Measurements from ENCODE around the gene RASSF8.

Gene RASSF8

DNA sequence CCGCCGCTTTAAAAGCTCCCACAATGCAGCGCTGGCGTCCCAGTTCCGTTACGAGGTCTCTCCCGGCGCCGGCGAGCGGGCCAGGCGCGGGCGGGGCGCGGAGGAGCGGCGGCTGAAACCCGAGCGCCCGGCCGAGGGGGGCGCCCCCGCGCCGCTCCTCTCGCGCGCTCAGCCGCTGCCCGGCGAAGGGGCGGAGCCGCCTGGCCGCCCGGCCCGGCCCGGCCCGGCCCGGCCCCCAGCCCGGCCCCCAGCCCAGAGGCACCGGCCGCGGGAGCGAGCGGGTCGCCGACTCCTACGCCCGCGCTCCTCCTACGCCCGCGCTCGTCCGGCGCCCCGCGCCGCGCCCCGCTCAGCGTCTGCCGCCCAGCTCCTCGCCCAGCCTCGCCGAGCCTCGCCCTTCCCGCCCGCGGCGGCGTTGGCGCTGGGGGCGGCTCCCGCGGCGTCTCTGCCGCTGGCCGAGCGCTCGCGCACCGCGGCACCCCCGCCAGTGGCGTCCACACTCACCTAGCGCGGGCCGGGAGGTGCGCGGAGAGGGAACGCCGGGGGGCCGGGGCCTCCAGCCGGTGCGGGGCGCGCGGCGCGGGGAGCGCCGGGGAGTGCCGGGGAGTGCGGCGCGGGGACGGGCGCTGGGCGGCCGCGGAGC is at the start of gene RASSF8:
Gene RASSF8, plus strand, starts transcription at position 255 of the 643 bp plus-strand sequence. CDS start 96,662 bp downstream, outside the sequence.
- FAIRE-seq: no peak

DNA sequence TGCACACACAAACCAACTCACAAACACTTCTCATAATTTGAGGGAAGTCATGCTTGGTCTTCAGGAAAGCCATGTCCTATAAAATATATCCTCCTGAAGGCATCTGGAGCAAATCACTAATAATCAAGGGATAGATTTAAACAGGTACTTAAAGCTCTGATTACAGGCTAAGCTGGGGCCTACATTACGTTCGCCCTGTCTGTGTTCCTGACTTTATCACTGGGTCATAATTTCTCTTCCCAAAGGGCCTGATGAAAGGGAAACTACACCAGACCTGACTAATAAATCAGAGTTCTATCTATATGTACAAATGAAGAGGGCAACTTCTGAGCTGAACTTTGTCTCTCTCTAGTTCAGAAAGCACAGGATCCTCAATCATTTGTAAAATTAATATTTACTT is 43.9 kb upstream of the RASSF8 start:
- no peak for FAIRE-seq

- FAIRE-seq: no peak
Measured at GRCh38 chr12:25924491-25925001, 33.9 kb upstream of the RASSF8 start.

DNA sequence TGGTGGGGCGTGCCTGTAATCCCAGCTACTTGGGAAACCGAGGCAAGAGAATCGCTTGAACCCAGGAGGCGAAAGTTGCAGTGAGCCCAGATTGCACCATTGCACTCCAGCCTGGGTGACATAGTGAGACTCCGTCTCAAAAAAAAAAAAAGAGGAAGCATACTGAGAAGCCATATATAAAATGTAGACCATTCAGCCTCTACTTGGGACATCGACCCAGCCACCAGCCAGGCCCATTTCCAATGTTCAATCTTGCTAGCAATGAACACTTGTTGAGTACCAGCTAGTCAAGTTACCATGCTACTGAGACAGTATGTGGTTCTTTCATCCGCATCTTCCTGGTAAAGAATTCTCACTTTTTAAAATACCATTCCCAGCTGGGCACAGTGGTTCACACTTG is 33.4 kb upstream of the RASSF8 start:
- no peak for FAIRE-seq

DNA sequence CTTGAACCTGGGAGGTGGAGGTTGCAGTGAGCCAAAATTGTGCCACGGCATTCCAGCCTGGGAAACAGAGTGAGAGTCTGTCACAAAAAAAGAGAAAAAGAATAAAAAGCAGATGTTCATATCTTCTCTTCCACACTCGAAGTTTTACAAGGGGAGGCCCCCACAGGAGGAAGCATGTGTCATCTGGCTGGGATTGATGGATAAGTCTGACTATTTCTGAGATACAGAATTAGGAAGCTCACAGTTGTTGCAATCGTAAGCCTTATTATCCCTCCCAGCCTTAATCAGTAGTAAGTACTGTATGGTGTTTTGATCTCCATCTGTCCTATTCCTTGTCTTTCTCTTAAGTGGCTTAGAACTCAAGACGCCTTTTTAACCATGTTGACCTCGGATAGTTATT is 31.9 kb upstream of the RASSF8 start:
- no peak for FAIRE-seq

- FAIRE-seq: no peak
Measured at GRCh38 chr12:25929142-25929541, 29.3 kb upstream of the RASSF8 start.

DNA sequence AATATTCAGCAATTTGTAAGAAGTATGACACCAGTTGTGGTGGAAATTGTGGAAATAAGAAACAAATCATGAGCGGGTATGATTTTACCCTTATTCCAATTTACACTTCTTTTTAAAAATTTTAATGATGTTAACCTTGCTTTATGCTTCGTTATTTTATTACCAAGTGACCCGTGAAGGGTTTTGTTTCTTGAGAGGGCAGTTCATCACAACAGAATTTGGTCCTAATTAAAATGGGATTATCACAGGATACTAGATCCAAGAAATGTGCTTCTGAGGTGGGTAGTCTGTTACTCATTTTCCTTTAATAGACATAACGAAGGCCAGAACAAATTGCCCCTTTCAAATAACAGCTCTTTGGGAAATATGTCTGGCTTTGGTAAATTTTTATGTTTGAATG is 25.5 kb upstream of the RASSF8 start:
- no peak for FAIRE-seq

GRCh38 chr12:25934456-25934855 is 24.0 kb upstream of the RASSF8 start:
- FAIRE-seq: no peak

DNA sequence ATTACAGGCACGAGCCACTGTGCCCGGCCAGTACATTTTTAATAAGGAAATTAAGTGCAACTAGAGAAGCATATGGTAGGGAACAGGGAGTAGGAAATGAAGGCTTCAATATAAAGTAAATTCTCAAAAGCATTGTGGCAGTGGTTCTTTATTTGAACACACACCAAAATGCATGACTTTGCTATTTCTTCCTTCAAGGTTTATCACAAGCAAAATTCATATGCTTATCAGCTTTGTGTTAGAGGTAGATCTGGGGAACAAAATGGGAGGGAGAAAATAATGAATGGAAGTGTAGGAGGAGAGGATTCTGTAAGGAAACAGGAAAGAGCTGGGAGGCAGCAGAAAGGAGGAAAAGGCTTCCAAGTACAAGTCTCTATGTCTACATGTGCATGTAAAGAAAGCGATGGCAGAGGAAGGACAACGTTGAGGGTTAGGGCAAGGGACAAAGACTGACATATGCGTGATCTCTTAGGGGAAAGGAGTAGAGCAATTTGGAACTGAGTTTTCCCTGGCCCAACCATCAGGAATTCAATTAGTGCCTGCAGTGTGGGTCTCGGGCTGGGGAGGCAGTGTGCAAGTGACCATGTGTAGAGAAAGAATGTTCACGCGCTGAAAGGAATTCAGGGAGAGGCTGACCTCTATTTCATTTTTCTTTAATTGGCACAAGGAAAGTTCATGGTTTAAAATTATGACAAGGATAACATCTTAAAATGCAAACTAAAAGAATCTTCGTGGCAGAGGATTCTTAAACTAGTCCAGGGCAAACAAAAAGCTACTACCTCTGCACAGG is 22.9 kb upstream of the RASSF8 start:
- FAIRE-seq: no peak

DNA sequence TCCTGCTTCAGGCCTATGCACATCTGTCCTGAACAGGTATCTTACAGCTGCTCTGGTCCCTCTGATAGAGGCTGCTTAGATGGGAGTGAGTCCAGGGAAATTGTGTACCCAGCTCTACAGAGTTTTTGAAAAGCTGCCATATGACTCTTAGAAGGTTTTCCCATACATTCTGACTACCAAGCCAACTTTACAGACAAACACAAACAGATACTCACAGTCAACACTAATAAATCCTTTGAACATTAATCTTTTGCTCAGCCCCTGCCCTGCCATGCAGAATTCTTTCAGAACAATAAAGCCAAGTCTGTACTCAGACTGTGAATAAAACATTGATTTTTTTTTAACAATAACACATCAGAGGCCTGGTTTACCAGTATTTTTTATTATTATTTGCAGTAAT is 21.4 kb upstream of the RASSF8 start:
- FAIRE-seq: no peak

- FAIRE-seq: no peak
Measured at GRCh38 chr12:25938581-25938980, 19.9 kb upstream of the RASSF8 start.

DNA sequence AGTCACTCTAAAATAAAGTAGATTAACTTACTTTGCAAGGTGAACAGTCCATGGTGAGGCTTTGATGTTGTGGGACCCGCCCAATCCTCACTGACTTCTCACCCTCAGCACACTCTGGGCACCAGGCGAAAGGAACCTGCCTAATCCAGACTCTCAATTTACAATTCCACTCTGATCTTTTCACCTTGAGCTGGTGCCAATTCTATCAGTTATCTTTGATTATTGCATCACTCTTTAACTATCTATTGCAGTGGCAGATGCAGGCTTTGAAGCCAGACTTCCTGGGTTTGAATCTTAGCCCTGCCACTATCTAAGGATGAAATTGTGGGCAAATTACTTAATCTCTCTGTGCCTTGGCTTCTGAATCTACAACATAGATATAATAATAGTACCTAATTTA is 18.9 kb upstream of the RASSF8 start:
- no peak for FAIRE-seq

DNA sequence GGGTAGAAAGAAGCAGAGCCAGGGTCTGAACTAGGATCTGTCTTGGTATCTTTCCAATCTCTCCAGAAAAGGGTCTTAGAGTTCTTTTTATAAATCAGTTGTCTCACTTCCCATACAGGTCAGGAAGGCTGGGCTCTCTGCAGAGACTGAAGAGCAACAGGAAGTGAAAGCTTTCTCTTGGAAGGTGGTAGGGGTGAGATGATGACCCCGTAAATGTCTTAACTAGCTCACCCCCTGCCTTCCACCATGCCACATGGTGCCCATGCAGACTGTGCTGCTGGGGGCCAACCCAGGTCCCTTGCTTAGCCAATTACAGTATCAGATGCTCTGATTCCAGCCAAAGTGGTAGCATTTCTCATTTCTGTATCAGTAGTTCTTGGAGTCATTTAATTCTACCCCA is 17.6 kb upstream of the RASSF8 start:
- no peak for FAIRE-seq

DNA sequence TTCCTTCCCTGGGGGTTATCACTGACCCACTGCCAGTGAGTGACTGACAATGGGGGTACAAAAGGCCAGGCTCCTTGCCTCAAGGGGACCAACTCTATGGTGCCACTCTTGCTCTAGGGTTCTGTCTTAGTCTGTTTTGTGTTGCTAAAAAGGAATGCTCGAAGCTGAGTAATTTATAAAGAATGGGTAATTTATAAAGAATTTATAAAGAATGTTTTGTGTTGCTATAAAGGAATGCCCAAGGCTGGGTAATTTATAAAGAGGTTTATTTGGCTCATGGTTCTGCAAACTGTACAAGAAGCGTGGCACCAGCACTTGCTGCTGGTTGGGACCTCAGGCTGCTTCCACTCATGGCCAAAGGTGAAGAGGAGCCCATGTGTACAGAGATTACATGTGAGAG is 15.8 kb upstream of the RASSF8 start:
- FAIRE-seq: no peak

DNA sequence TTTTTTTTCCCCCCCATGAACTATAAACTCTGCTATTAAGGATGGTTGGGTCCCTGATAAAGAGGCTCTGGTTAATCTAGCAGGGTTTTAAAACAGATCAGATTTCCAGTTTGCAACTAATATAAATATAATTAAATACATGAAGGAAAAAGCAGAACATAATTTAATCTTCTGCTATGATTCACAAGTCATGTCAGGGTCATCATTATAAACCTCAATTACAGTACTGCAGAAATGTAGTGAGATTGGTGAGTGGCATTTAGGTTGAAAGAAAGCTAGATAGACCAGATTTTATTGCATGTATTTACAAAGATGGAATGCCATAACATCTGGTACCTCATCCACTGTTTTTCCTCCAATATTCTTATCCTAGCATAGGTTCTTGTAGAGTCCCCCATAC is 14.5 kb upstream of the RASSF8 start:
- FAIRE-seq: no peak

DNA sequence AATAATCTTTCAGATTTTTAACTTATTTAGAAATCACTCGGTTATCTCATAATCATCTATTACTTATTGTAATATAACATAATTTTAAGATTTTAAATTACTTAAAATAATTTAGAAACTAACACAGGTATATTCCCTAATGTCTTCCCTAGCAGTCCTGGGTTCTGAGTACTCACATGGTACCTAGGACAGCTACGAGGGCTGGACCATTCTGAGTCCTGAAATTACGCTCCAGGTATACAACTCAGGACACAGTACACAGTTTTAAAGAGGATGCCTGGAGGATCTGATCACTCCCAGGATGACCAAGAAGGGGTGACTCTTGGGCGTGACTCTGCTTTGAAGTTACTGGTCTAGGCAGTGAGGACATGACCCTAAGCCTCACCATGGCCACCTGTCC is 9.1 kb upstream of the RASSF8 start:
- no peak for FAIRE-seq

DNA sequence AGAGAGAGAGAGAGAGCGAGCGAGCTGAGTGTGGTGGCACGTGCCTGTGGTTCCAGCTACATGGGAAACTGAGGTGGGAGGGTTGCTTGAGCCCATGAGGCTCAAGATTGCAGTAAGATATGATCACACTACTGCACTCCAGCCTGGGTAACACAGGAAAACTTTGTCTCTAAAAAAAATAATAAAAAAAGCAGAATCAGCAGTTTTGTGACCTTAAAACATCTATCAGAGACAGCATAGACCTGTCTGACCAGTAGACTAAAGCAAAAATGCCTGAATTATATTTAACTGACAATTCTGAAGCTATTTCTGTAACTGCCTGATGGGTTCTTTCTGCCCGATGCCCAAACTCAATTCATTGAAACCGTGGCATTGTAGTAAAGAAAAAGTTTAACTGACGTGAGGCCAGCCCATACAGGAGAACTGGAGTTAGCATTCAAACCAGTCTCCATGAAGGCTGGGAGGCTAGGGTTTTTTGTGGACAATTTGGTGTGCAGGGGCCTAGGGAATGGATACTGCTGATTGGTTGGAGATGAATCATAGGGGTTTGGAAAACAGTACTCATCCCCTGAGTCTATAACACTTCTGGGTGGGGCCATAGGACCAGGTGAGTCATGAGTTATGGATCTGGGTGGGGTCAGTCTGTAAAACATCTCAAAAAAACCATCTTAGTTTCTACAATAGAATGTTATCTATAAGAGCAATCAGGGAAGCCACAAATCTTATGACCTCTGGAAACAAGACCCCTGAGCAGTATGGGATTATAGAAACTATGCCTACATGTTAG is 8.0 kb upstream of the RASSF8 start:
- FAIRE-seq: no peak

DNA sequence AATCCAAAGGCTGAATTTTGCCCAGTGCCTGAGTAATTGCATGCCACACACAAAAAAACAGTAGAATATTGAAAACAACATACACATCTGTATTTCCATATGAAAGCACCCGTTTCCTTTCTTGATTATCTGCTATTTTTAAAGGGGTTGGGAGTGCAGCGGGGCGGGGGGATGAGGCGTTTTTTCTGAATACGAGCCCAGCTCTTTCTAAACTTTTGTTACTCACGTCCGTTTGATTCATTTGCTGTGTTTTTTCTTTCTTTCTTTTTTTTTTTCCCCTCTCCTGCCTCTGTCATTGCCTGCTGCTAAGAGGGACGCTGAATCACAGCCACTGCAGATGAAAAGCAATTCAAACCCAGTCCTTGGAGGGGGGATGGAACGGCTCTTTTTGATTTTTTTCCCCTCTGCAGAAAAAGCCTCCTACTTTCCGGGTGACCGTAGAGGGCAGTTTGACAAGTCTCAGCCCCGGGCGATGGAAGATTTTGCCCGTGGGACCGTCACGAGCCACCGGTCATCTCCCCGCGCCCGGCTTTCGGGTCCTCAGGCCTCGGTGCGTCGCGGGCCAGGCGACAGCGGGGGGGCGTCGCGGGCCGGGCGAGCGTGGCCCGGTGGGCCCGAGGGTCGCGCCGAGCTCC is 572 bp upstream of the RASSF8 start:
- no peak for FAIRE-seq

- FAIRE-seq: no peak
Measured at GRCh38 chr12:25959071-25959961, 834 bp downstream of the RASSF8 start.

DNA sequence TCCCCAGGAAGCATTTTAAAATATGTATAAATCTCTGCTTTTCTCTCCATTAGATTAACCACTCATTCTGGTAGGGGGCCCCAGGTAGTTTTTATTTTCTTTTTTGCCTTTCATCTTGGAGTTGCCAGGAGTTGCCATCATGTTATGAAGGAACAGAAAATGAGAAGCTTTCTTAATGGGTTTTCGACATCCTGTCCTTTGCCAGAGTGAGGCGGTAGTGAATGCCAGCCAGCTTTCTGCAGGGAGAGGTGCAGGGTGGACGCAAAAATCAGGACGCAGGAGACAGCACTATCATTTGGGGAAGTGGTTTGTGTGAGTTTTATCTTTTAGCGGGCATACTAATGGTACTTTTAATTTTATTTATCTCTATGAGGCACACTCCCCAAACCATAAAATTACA is 1.7 kb downstream of the RASSF8 start:
- no peak for FAIRE-seq

DNA sequence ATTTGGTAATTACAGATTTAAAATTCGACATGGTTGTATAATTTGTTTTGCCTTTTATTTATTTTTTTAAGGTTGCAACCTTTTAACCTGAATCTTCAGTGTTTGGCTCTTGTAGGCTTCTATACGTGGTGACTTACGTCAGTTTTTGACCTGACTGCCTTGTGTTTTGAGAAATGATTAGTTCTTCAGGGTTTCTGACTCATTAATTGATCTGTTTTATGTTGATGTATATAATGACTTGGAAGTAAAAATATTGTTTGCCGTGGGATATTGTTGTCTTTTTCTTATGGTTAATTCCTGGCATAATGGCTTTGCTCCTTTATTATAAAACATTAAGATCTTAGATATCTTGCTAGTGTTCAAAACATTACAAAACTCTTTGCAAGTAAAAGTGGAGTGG is 2.5 kb downstream of the RASSF8 start:
- no peak for FAIRE-seq

- FAIRE-seq: no peak
Measured at GRCh38 chr12:25962932-25963525, 4.5 kb downstream of the RASSF8 start.

All from colon (tissue), 2 donors.